Vagina (tissue), 2 donors: Measurements from ENCODE around the gene TTC13. TPM values are rescaled to one million over a fixed set of nuclear protein-coding genes. Genes with fewer than 3 reads are reported as not detected.

Experiments used
- DNase-seq, 2 donors: peaks; one replicate each; pipeline ENCODE4 v3.0.0-alpha.2; 2017; ENCODE audit errors: extremely low spot score in 2 of 2
- H3K27ac ChIP-seq: fragments of 200-600 bp; sonication (generic); one replicate; pipeline ENCODE4 v1.5.1; 2019
- H3K27me3 ChIP-seq: fragments of 200-600 bp; sonication (generic); one replicate; pipeline ENCODE4 v1.5.1; 2019
- H3K36me3 ChIP-seq, 2 donors: fragments of 200-600 bp; sonication (generic); one replicate each; pipeline ENCODE4 v1.5.1; 2017 to 2019
- H3K4me1 ChIP-seq: fragments of 200-600 bp; sonication (generic); one replicate; pipeline ENCODE4 v1.5.1; 2019
- H3K4me3 ChIP-seq, 2 donors: fragments of 200-600 bp; sonication (generic); 1 replicate in 1 of 2; 2 replicates in 1 of 2; pipeline ENCODE4 v1.5.1; 2016 to 2019
- H3K9me3 ChIP-seq: fragments of 200-600 bp; sonication (generic); one replicate; pipeline ENCODE4 v1.5.1; 2019
- CTCF ChIP-seq, 3 experiments: fragments of 450-650 bp in 2 of 3; fragments of 200-600 bp in 1 of 3; sonication (generic) in 1 of 3; IDR thresholded peaks; one replicate each; pipeline ENCODE4 v1.5.1; 2017 to 2019; ENCODE audit warnings: antibody characterized with exemption in 3 of 3, mild to moderate bottlenecking in 2 of 3, moderate library complexity in 2 of 3
- POLR2A ChIP-seq, 2 donors: fragments of 450-650 bp; IDR thresholded peaks; one replicate each; pipeline ENCODE4 v1.6.1; 2017; ENCODE audit warnings: antibody characterized with exemption in 2 of 2, mild to moderate bottlenecking in 2 of 2, moderate library complexity in 2 of 2
- POLR2AphosphoS5 ChIP-seq, 2 donors: sonication (generic); formaldehyde crosslinking; IDR thresholded peaks; one replicate each; pipeline ENCODE4 v1.9.0; 2017; ENCODE audit warnings: antibody characterized with exemption in 2 of 2, mild to moderate bottlenecking in 2 of 2, low read depth in 1 of 2; ENCODE audit not compliant: insufficient read depth in 1 of 2
- intact Hi-C: fragments of 100-400 bp; cut with DNase I; formaldehyde crosslinking; loops from one replicate; pipeline ENCODE4 v1.15.1; 2023
- microRNA counts, 2 donors: library from miRNA; unstranded; fragments of <30 nt; microRNA quantifications; one replicate each; lab custom pipeline; 2016 to 2017
- small RNA-seq: library from RNA; depleted of rRNA; stranded (forward); fragments of <200 nt; gene quantifications from one replicate; pipeline ENCODE3, GENCODE V24; 2016
- total RNA-seq: library from RNA; depleted of rRNA; stranded (reverse); fragments of >200 nt; gene quantifications from one replicate; pipeline ENCODE4 v1.2.3, GENCODE V29; 2016

Gene TTC13
- total RNA-seq, 1 donor from 2014 or later = 37.1 TPM

GRCh38 chr1:230858918-230859729 lies 119.5 kb downstream of the TTC13 start:
- Histone ChIP-seq H3K4me1 (peaks cover 71% of the 10 kb centered on the region), H3K36me3 (peaks cover 0 to 7% of the 10 kb centered on the region in 2 donors), H3K27me3 (no peaks in the 10 kb centered on the region), H3K9me3 (no peaks in the 10 kb centered on the region), H3K27ac (peak overlapping the region; percentile 36), H3K4me3 (no peak overlapping the region)
- intact Hi-C loops = no loop called here
- DNase-seq = no peak
- no peak for TF ChIP-seq CTCF (IDR thresholded peaks at IDR 0.05)
- TF ChIP-seq POLR2AphosphoS5 (IDR thresholded peaks at IDR 0.05; ENCODE audit: insufficient read depth in 1 of 2, low read depth in 1 of 2) = peak; percentile 8 to 26

- no peaks in the 10 kb centered on the region for H3K9me3 ChIP-seq
- H3K27me3 ChIP-seq = no peaks in the 10 kb centered on the region
- no peak overlapping the region for H3K4me3 ChIP-seq
- peak overlapping the region; percentile 36 for H3K27ac ChIP-seq
- no peak for TF ChIP-seq CTCF (IDR thresholded peaks at IDR 0.05)
- TF ChIP-seq POLR2AphosphoS5 (IDR thresholded peaks at IDR 0.05; ENCODE audit: insufficient read depth in 1 of 2, low read depth in 1 of 2) = no peak
- no peak for TF ChIP-seq POLR2A (IDR thresholded peaks at IDR 0.05)
- peaks cover 0 to 9% of the 10 kb centered on the region in 2 donors for H3K36me3 ChIP-seq
- DNase-seq = no peak
- peaks cover 63% of the 10 kb centered on the region for H3K4me1 ChIP-seq
- intact Hi-C loops = no loop called here
Observed at GRCh38 chr1:230858236-230858820, 120.3 kb downstream of the TTC13 start.

- DNase-seq = no peak
- Histone ChIP-seq H3K27me3 (no peaks in the 10 kb centered on the region), H3K9me3 (no peaks in the 10 kb centered on the region), H3K36me3 (peaks cover 0 to 14% of the 10 kb centered on the region in 2 donors), H3K4me3 (no peak overlapping the region), H3K4me1 (peaks cover 58% of the 10 kb centered on the region), H3K27ac (peak overlapping the region; percentile 36)
- intact Hi-C loops = no loop called here
- TF ChIP-seq POLR2AphosphoS5 (IDR thresholded peaks at IDR 0.05; ENCODE audit: insufficient read depth in 1 of 2, low read depth in 1 of 2) (no peak), CTCF (IDR thresholded peaks at IDR 0.05) (no peak)
Observed at GRCh38 chr1:230857822-230858221, 120.8 kb downstream of the TTC13 start.

GRCh38 chr1:230857077-230857476 lies 121.6 kb downstream of the TTC13 start:
- TF ChIP-seq POLR2A (IDR thresholded peaks at IDR 0.05) (no peak), CTCF (IDR thresholded peaks at IDR 0.05) (no peak), POLR2AphosphoS5 (IDR thresholded peaks at IDR 0.05; ENCODE audit: insufficient read depth in 1 of 2, low read depth in 1 of 2) (no peak)
- H3K27me3 ChIP-seq = no peaks in the 10 kb centered on the region
- H3K9me3 ChIP-seq = no peaks in the 10 kb centered on the region
- no peak overlapping the region for H3K4me3 ChIP-seq
- H3K36me3 ChIP-seq = peaks cover 0 to 17% of the 10 kb centered on the region in 2 donors
- no peak for DNase-seq
- H3K27ac ChIP-seq = peak overlapping the region; percentile 36
- peaks cover 50% of the 10 kb centered on the region for H3K4me1 ChIP-seq
- intact Hi-C loops = no loop called here

MicroRNAs within 50 kb of the gene (microRNA counts, 767-probe panel; counts per million panel counts)
- microRNA hsa-miR-1182 (lab: Ali Mortazavi, UCI) = 238 to 261 counts per million in 2 donors

Small RNA genes within 50 kb of the gene (small RNA-seq; reads per million reads assigned to genes)
- gene RN7SL837P = not detected

Other genes starting within 250 kb of the TTC13 start
- not detected for gene CAPN9, start 231.5 kb downstream of the TTC13 start, total RNA-seq
- gene C1orf198, start 110.3 kb downstream of the TTC13 start, total RNA-seq = 38.8 TPM
- 18.7 TPM for gene ARV1, start 233 bp upstream of the TTC13 start, total RNA-seq
- gene FAM89A, start 61.4 kb upstream of the TTC13 start, total RNA-seq = 37.3 TPM
- gene TRIM67, start 183.2 kb upstream of the TTC13 start, total RNA-seq = not detected